GM21423 (cell line): ENCODE results near the gene MEF2D.

Experiments
- ATAC-seq: cut with Tn5 transposase; IDR thresholded peaks from one replicate; pipeline ENCODE4 v1.9.1; 2021; ENCODE audit warnings: mild to moderate bottlenecking, moderate library complexity; ENCODE audit not compliant: unreplicated experiment

The MEF2D gene

GRCh38 chr1:156471496-156472490 is 28.8 kb downstream of the MEF2D start:
- ATAC-seq: no peak

GRCh38 chr1:156470473-156470872 is 30.1 kb downstream of the MEF2D start:
- no peak for ATAC-seq

GRCh38 chr1:156468693-156469345 is 31.8 kb downstream of the MEF2D start:
- ATAC-seq: no peak

GRCh38 chr1:156467906-156468305 is 32.7 kb downstream of the MEF2D start:
- ATAC-seq: no peak

DNA sequence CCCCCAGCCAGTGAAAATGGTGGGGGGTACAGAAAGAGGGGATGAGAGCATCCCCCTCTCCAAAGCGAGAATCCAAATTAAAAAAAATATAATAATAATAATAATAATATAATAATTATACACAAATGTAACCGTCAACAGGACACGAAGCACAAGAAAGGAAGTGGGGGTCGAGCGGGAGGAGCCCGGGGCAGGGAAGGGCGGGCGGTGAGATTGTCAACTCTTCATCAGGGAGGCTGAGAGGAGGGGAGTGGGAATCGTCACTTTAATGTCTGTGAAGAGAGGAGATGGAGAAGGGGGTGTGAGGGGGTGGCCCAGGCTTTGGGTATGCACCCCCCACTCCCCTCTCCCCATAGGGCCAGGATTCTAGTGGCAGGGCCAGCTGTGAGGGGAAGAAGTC is 33.2 kb downstream of the MEF2D start:
- ATAC-seq: no peak

DNA sequence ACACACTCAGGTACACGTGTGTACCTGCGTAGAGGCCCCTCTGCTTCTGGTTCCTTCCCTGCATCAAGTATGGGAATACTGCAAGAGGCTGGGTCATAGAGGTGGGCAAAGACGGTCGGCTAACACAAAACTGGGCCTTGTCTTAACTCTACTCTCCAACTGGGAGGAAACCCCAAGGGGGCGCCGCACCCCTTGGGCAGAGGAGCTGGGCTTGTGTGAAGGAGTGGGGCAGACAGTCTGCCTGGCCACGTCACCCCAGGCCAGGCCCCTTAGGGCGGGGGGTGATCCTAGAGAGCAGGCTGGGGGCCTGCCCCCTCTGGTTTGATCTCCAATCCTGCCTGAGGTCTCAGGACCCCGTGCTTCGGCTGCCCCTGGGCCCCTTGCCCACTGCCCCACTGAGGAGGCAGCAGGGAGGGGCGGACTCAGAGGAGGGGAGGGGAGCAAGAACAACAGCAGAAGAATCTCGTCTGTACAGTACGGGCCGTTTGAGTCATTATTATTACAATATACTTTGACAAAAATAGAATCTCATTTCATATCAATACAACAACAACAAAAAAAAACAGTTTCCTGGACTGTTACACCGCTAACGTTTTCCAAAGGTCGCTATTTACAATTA is 34.7 kb downstream of the MEF2D start:
- ATAC-seq: no peak

DNA sequence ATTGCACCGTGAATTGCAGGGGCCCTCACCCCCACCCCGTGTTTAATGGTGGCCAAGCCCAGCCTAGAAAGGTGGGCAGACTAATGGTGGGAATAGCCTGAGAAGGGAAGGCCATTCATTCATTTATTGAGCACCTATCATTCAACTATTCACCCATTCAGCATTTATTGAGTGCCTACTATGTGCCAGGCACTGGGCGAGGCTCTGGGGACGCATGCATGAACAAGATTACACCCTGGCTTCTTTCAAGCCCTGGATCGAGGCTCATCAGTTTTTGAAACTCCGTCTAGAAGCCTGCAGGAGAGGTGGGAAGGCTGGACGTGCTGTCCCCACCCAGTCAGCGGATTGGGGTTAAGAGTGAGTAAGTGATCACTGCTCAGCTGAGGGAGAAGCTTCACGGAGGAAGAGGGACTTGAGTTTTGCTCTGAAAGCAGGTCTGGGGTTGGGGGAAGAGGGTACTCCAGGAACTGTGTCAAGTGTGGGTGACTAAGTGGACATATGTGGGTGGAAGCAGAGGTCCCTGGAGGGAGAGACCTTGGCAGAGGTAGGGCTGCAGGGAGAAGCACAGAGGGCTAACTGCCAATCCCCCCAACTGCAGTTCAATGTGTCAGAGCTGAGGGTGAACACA is 35.6 kb downstream of the MEF2D start:
- ATAC-seq: no peak

- no peak for ATAC-seq
These were observed 36.2 kb downstream of the MEF2D start for GRCh38 chr1:156464335-156464734.

GRCh38 chr1:156463874-156464273 is 36.7 kb downstream of the MEF2D start:
- no peak for ATAC-seq

DNA sequence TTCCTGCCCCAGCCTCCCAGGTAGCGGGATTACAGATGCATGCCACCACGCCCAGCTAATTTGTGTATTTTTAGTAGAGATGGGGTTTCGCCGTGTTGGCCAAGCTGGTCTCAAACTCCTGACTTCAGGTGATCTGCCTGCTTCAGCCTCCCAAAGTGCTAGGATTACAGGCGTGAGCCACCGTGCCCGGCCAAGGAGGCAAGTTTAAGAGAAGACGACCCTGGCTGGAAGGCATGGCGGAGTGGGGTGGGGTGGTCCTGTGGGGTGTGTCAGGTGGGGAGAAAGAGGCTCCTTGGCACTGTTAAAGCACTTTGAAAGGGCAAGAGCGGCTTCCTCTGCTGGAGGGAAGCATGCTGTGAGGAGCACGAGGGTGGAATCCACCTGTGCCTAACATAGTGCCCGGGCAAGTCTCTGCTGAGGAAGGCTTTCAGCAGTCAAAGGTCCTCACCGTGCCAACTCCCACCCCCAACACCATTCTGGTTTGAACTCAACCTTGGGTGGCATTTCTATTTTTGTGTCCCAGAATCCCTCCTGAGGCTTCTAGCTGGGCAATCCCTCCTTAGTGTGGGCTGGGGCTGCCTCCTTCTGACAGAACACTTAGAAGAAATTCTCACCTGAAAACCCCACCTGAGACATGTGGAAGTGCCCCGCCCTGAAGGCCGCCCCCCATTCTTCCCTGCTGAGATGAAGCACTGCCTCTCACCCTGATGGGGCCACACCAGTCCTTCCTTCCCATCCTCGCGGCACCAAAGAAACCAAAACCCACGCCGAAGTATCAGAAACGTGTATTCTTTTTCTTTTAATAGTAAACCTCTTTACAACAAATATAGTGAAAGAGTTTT is 37.4 kb downstream of the MEF2D start:
- no peak for ATAC-seq

- ATAC-seq: no peak
These were observed 38.6 kb downstream of the MEF2D start for GRCh38 chr1:156461781-156462647.

- no peak for ATAC-seq
These were observed 39.5 kb downstream of the MEF2D start for GRCh38 chr1:156461109-156461508.

DNA sequence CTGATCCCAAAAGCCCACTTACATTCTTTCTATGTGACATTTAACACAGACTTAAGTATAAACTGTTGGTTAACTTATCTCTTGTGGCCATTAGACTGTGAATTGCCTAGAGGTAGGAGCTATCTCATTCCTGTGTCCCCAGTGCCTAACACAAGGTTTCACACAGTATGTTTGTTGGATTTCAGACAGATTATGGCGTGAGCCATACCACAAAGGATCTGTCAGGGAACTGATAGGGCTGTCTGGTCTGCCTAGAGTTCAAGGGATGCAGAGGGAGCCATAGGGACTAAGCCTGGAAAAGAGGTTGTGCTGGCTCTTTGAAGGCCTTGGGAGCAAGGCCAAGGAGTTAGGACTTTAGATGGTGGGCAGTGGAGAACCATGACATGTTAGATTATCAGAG is 40.0 kb downstream of the MEF2D start:
- ATAC-seq: no peak

GRCh38 chr1:156458181-156458503 is 42.4 kb downstream of the MEF2D start:
- no peak for ATAC-seq

DNA sequence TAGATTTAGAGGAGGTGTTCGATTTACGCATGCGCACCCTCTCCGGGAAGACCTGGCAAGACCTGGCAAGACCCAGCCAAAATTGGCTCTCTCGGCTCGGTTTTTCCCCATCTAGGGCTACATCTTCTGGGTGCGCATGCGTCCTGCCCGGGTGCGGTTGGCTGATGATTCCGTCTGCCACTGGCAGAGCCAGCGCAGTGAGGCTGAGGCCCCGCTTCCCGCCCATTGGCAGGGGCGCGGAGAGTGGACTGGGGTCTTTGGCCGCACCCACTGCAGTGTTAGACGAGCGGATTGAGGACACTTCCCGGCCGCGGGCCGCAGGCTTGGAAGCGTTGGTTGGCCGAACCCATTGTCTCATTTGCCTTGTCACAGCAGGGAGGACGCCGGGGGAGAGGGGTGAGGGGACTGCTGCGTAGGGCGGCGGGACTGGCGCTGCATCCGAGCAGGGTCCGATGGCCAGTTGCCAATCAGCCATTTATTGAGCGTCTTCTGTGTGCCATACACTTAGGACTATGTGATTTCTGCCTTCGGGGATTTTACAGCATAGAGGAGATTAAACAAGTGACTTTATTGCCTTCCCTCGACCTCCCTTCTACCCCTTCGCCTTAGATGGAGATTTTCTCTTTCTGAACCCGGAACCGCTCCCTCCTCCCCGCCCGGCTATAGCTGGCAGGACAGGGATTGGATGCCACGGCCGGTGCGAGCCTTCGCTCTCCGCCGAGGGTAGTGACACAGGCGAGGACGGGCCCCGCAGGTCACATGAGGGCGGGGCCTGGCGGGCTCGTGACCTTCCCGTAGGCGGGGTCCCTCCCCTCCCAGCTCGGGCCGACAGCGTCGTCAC is 43.7 kb downstream of the MEF2D start:
- peak; percentile 71 for ATAC-seq

GRCh38 chr1:156455362-156455761 is 45.2 kb downstream of the MEF2D start:
- no peak for ATAC-seq

DNA sequence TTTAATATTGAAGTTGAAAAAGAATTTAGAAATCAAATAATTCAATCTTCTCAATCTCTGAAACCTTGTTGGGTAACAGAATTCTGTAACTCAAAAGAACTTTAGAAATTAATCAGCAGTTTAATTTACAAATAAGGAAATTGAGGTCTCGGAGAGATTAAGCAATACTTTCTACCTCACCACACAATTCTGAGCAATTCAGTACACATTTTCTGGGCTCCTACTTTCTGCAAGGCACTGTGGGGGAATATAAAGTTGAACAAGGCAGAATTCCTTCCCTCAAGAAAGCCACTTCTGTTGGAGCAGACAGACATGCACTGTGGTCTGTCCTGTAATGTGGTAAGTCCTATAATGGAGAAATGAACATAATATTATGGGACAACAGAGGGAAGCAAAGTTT is 47.7 kb downstream of the MEF2D start:
- no peak for ATAC-seq

GRCh38 chr1:156451505-156452160 is 48.9 kb downstream of the MEF2D start:
- ATAC-seq: no peak
